ENCODE results near the gene IRF2BP2.

IRF2BP2 gene

DNA sequence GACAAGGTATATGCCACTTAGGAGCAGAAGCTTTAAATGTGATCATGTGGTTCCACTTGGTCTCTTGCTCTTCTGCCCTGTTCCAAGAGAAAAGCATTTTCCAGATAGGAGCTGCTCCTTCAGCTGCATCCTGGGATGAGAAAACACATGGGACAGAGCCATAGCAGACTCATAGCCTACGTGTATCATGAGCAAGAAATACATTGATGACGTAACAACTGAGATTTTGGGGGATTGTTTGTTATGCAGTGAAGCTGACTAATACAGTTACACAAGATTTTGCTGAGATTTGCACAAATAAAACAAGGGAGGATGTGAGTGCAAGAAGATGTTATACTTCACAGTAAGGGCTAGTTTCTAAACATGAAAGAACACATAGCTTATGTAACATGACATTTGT is 36.0 kb upstream of the IRF2BP2 start:
- no peak for DNase-seq
- H3K27me3 ChIP-seq (ENCODE audit: insufficient read depth, low read depth, severe bottlenecking) = no peaks in the 10 kb centered on the region
- no peaks in the 10 kb centered on the region for H3K36me3 ChIP-seq
- TF ChIP-seq, protein P1, sequence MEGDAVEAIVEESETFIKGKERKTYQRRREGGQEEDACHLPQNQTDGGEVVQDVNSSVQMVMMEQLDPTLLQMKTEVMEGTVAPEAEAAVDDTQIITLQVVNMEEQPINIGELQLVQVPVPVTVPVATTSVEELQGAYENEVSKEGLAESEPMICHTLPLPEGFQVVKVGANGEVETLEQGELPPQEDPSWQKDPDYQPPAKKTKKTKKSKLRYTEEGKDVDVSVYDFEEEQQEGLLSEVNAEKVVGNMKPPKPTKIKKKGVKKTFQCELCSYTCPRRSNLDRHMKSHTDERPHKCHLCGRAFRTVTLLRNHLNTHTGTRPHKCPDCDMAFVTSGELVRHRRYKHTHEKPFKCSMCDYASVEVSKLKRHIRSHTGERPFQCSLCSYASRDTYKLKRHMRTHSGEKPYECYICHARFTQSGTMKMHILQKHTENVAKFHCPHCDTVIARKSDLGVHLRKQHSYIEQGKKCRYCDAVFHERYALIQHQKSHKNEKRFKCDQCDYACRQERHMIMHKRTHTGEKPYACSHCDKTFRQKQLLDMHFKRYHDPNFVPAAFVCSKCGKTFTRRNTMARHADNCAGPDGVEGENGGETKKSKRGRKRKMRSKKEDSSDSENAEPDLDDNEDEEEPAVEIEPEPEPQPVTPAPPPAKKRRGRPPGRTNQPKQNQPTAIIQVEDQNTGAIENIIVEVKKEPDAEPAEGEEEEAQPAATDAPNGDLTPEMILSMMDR (IDR thresholded peaks at IDR 0.05; ENCODE audit: low read depth, low read length) = no peak
- peaks cover 12% of the 10 kb centered on the region for H3K9me3 ChIP-seq (ENCODE audit: severe bottlenecking)
- no peak overlapping the region for H3K27ac ChIP-seq
- H3K4me3 ChIP-seq (ENCODE audit: low read depth, low read length) = no peak overlapping the region

GRCh38 chr1:234645474-234645953 is 35.5 kb upstream of the IRF2BP2 start:
- no peak overlapping the region for H3K4me3 ChIP-seq (ENCODE audit: low read depth, low read length)
- H3K27ac ChIP-seq = no peak overlapping the region
- TF ChIP-seq, protein P1 (IDR thresholded peaks at IDR 0.05; ENCODE audit: low read depth, low read length) = no peak
- no peaks in the 10 kb centered on the region for H3K27me3 ChIP-seq (ENCODE audit: insufficient read depth, low read depth, severe bottlenecking)
- H3K36me3 ChIP-seq = no peaks in the 10 kb centered on the region
- no peak for DNase-seq
- peaks cover 12% of the 10 kb centered on the region for H3K9me3 ChIP-seq (ENCODE audit: severe bottlenecking)

DNA sequence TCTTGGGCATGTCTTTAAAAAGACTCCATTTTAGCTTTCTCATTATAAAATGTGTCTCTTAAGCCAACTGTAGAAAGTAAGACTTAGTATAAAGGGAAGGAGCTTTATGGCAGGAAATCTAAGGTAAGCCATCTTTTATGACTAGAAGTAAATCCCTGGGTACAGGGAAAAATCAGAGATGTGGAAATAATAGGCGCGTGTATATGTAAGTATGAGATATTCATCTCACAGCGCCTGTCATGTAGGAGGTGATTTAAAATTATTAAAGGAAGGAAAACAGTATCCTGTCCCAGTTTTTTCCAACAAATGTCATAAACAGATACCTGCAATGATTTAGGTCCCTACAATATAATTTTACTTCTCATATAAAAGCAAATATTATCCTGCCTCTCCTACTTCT is 35.0 kb upstream of the IRF2BP2 start:
- Histone ChIP-seq H3K4me3 (ENCODE audit: low read depth, low read length) (no peak overlapping the region), H3K27ac (no peak overlapping the region), H3K27me3 (ENCODE audit: insufficient read depth, low read depth, severe bottlenecking) (no peaks in the 10 kb centered on the region), H3K36me3 (no peaks in the 10 kb centered on the region), H3K9me3 (ENCODE audit: severe bottlenecking) (peaks cover 12% of the 10 kb centered on the region)
- DNase-seq = no peak
- TF ChIP-seq, protein P1 (IDR thresholded peaks at IDR 0.05; ENCODE audit: low read depth, low read length) = no peak

GRCh38 chr1:234643850-234644134 is 33.8 kb upstream of the IRF2BP2 start:
- Histone ChIP-seq H3K36me3 (no peaks in the 10 kb centered on the region), H3K27me3 (ENCODE audit: insufficient read depth, low read depth, severe bottlenecking) (no peaks in the 10 kb centered on the region), H3K9me3 (ENCODE audit: severe bottlenecking) (peaks cover 10% of the 10 kb centered on the region), H3K27ac (no peak overlapping the region), H3K4me3 (ENCODE audit: low read depth, low read length) (no peak overlapping the region)
- TF ChIP-seq, protein P1 (IDR thresholded peaks at IDR 0.05; ENCODE audit: low read depth, low read length) = no peak
- DNase-seq = no peak

GRCh38 chr1:234643111-234643849 is 33.3 kb upstream of the IRF2BP2 start:
- no peak overlapping the region for H3K27ac ChIP-seq
- peaks cover 9% of the 10 kb centered on the region for H3K9me3 ChIP-seq (ENCODE audit: severe bottlenecking)
- TF ChIP-seq, protein P1 (IDR thresholded peaks at IDR 0.05; ENCODE audit: low read depth, low read length) = no peak
- H3K4me3 ChIP-seq (ENCODE audit: low read depth, low read length) = no peak overlapping the region
- H3K27me3 ChIP-seq (ENCODE audit: insufficient read depth, low read depth, severe bottlenecking) = no peaks in the 10 kb centered on the region
- H3K36me3 ChIP-seq = no peaks in the 10 kb centered on the region
- DNase-seq = no peak

DNA sequence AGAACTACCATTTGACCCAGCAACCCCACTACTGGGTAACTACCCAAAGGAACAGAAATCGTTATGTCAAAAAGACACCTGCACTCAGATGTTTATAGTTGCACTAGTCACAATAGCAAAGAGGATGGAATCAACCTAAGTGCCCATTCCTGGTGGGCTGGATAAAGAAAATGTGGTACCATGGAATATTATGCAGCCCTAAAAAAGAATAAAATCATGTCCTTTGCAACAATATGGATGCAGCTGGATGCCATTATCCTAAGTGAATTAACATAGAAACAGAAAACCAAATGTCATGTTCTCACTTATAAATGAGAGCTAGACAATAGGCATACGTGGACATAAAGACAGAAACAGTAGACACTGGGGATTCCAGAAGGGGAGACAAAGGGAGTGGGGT is 32.5 kb upstream of the IRF2BP2 start:
- Histone ChIP-seq H3K36me3 (no peaks in the 10 kb centered on the region), H3K9me3 (ENCODE audit: severe bottlenecking) (peaks cover 9% of the 10 kb centered on the region)
- TF ChIP-seq, protein P1 (IDR thresholded peaks at IDR 0.05; ENCODE audit: low read depth, low read length) = no peak

More for the DNA sequence above, 32.5 kb upstream of the IRF2BP2 start:
- H3K27ac ChIP-seq = no peak overlapping the region
- H3K27me3 ChIP-seq (ENCODE audit: insufficient read depth, low read depth, severe bottlenecking) = no peaks in the 10 kb centered on the region
- DNase-seq = no peak
- no peak overlapping the region for H3K4me3 ChIP-seq (ENCODE audit: low read depth, low read length)

All from WERI-Rb-1 (cell line).